Measurements from ENCODE around the gene COL8A2.

Gene COL8A2

GRCh38 chr1:36118447-36119204 is 6.4 kb downstream of the COL8A2 start:
- no peak overlapping the region for H3K27ac ChIP-seq
- no peak for DNase-seq (ENCODE audit: low read depth, low spot score)

- DNase-seq (ENCODE audit: low read depth, low spot score): no peak
Measured at GRCh38 chr1:36116901-36117300, 8.1 kb downstream of the COL8A2 start.

GRCh38 chr1:36115931-36116330 is 9.1 kb downstream of the COL8A2 start:
- H3K27ac ChIP-seq: peak overlapping the region; percentile 50
- no peak for DNase-seq (ENCODE audit: low read depth, low spot score)

More at GRCh38 chr1:36116901-36117300, 8.1 kb downstream of the COL8A2 start:
- H3K27ac ChIP-seq: no peak overlapping the region

GRCh38 chr1:36115200-36115669 is 9.8 kb downstream of the COL8A2 start:
- DNase-seq (ENCODE audit: low read depth, low spot score): no peak
- H3K27ac ChIP-seq: peak overlapping the region; percentile 50

GRCh38 chr1:36114371-36114770 is 10.7 kb downstream of the COL8A2 start:
- no peak overlapping the region for H3K27ac ChIP-seq

GRCh38 chr1:36112823-36113222 is 12.2 kb downstream of the COL8A2 start:
- no peak overlapping the region for H3K27ac ChIP-seq
- no peak for DNase-seq (ENCODE audit: low read depth, low spot score)

More at GRCh38 chr1:36114371-36114770, 10.7 kb downstream of the COL8A2 start:
- no peak for DNase-seq (ENCODE audit: low read depth, low spot score)

GRCh38 chr1:36111151-36111550 is 13.9 kb downstream of the COL8A2 start:
- H3K27ac ChIP-seq: no peak overlapping the region
- DNase-seq (ENCODE audit: low read depth, low spot score): no peak

- DNase-seq (ENCODE audit: low read depth, low spot score): peak; percentile 34
- peak overlapping the region; percentile 51 for H3K27ac ChIP-seq
Measured at GRCh38 chr1:36109041-36109679, 15.9 kb downstream of the COL8A2 start.

- no peak for DNase-seq (ENCODE audit: low read depth, low spot score)
- H3K27ac ChIP-seq: no peak overlapping the region
Measured at GRCh38 chr1:36108314-36108713, 16.7 kb downstream of the COL8A2 start.

- DNase-seq (ENCODE audit: low read depth, low spot score): no peak
- no peak overlapping the region for H3K27ac ChIP-seq
Measured at GRCh38 chr1:36107394-36107793, 17.6 kb downstream of the COL8A2 start.

- no peak overlapping the region for H3K27ac ChIP-seq
Measured at GRCh38 chr1:36106269-36106668, 18.8 kb downstream of the COL8A2 start.

GRCh38 chr1:36101546-36101945 is 23.5 kb downstream of the COL8A2 start:
- H3K27ac ChIP-seq: no peak overlapping the region
- DNase-seq (ENCODE audit: low read depth, low spot score): no peak

More at GRCh38 chr1:36106269-36106668, 18.8 kb downstream of the COL8A2 start:
- DNase-seq (ENCODE audit: low read depth, low spot score): no peak

- no peak overlapping the region for H3K27ac ChIP-seq
- no peak for DNase-seq (ENCODE audit: low read depth, low spot score)
Measured at GRCh38 chr1:36100376-36100775, 24.6 kb downstream of the COL8A2 start.

GRCh38 chr1:36099681-36100341 is 25.2 kb downstream of the COL8A2 start:
- no peak for DNase-seq (ENCODE audit: low read depth, low spot score)
- H3K27ac ChIP-seq: no peak overlapping the region

- H3K27ac ChIP-seq: no peak overlapping the region
- DNase-seq (ENCODE audit: low read depth, low spot score): no peak
Measured at GRCh38 chr1:36098650-36099365, 26.2 kb downstream of the COL8A2 start.

GRCh38 chr1:36097693-36098585 is 27.1 kb downstream of the COL8A2 start:
- H3K27ac ChIP-seq: no peak overlapping the region
- DNase-seq (ENCODE audit: low read depth, low spot score): no peak

GRCh38 chr1:36096500-36097432 is 28.3 kb downstream of the COL8A2 start:
- no peak overlapping the region for H3K27ac ChIP-seq
- no peak for DNase-seq (ENCODE audit: low read depth, low spot score)

GRCh38 chr1:36095760-36096405 is 29.1 kb downstream of the COL8A2 start:
- DNase-seq (ENCODE audit: low read depth, low spot score): no peak
- no peak overlapping the region for H3K27ac ChIP-seq
